ENCODE measurements around the gene LIPM. TPM values are rescaled to one million over a fixed set of nuclear protein-coding genes. Genes with fewer than 3 reads are reported as not detected.

Gene LIPM
- polyA plus RNA-seq, 1 donor (not counting 4 experiments of a cell fraction or from before 2014, with no cell fraction given): 0.67 TPM

DNA sequence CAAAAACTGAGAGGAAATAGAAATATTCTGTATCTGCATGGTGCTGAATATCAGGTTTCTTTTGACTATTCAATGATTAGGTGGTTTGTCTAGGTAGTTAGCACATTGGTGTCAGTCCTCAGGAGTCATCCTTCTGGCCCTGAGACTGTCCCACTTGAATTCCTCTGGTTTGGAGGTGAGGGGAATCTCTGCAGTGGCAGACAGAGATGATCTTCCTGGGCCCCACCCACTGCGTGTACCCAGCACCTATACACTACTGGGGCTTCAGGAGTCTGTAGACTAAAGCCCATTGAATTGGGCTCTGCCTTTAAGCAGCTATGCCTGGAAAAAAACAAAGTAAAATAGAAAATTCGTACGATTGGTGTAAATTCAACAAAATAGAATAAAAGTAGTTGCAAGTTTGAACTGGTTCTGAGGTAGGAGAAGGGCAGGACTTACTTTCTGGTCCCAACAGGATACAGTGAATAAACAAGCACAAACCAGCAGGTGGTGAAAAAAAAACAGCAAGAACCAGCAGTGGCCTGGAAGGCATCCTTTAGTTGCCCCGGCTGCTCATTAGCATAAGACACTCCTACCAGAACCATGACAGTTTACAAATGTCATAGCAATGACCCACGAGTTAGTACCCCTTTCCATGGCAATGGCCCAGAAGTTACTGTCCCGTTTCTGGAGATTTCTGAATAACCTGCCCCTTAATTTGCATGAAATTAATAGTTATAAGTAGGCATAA lies 1.7 kb downstream of the LIPM start:
- Histone ChIP-seq H3K36me3 (ENCODE audit: control insufficient read depth in 2 of 2, extremely low read depth in 1 of 2, insufficient read depth in 2 of 2, low read length in 2 of 2) (no peaks in the 10 kb centered on the region), H3K9ac (ENCODE audit: control insufficient read depth, extremely low read depth, insufficient read depth, low read length) (no peak overlapping the region), H3K9me3 (ENCODE audit: control insufficient read depth, low read depth, low read length) (no peaks in the 10 kb centered on the region), H3K27me3 (ENCODE audit: control insufficient read depth, extremely low read depth, insufficient read depth, low read length) (no peaks in the 10 kb centered on the region), H3K79me2 (ENCODE audit: control insufficient read depth, insufficient read depth, low read length) (no peaks in the 10 kb centered on the region), H3K4me1 (ENCODE audit: control insufficient read depth, extremely low read depth, insufficient read depth, low read length) (peaks cover 7% of the 10 kb centered on the region), H3K4me2 (ENCODE audit: control insufficient read depth, extremely low read depth, insufficient read depth, low read depth, low read length) (peak overlapping the region; percentile 20), H4K20me1 (ENCODE audit: control insufficient read depth, extremely low read depth, insufficient read depth, low read length) (no peaks in the 10 kb centered on the region), H3K27ac (ENCODE audit: control insufficient read depth, insufficient read depth, low read length) (no peak overlapping the region), H2AFZ (ENCODE audit: control insufficient read depth, low read length) (no peak overlapping the region), H3K4me3 (ENCODE audit: control insufficient read depth in 2 of 3, extremely low read depth in 1 of 3, insufficient read depth in 2 of 3, low read depth in 1 of 3, low read length in 3 of 3) (no peak overlapping the region), H3K9me1 (ENCODE audit: control insufficient read depth, extremely low read depth, insufficient read depth, low read length) (no peaks in the 10 kb centered on the region)
- DNase-seq (ENCODE audit: low read depth, low spot score) (no peak), FAIRE-seq (peak; percentile 55)
- TF ChIP-seq, protein P1, sequence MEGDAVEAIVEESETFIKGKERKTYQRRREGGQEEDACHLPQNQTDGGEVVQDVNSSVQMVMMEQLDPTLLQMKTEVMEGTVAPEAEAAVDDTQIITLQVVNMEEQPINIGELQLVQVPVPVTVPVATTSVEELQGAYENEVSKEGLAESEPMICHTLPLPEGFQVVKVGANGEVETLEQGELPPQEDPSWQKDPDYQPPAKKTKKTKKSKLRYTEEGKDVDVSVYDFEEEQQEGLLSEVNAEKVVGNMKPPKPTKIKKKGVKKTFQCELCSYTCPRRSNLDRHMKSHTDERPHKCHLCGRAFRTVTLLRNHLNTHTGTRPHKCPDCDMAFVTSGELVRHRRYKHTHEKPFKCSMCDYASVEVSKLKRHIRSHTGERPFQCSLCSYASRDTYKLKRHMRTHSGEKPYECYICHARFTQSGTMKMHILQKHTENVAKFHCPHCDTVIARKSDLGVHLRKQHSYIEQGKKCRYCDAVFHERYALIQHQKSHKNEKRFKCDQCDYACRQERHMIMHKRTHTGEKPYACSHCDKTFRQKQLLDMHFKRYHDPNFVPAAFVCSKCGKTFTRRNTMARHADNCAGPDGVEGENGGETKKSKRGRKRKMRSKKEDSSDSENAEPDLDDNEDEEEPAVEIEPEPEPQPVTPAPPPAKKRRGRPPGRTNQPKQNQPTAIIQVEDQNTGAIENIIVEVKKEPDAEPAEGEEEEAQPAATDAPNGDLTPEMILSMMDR (optimal IDR thresholded peaks at IDR 0.05 in 1 of 3, IDR thresholded peaks at IDR 0.05 in 1 of 3, conservative IDR thresholded peaks at IDR 0.05 in 1 of 3; ENCODE audit: extremely low read depth in 1 of 3, insufficient read depth in 2 of 3, low read length in 3 of 3): no peak
- TF ChIP-seq EZH2 (IDR thresholded peaks at IDR 0.05; ENCODE audit: low read length): no peak
- dilution Hi-C loops (cut with MboI; ENCODE audit: extremely low pct_ligation_motif_present, low sequenced_read_pairs): no loop called here

DNA sequence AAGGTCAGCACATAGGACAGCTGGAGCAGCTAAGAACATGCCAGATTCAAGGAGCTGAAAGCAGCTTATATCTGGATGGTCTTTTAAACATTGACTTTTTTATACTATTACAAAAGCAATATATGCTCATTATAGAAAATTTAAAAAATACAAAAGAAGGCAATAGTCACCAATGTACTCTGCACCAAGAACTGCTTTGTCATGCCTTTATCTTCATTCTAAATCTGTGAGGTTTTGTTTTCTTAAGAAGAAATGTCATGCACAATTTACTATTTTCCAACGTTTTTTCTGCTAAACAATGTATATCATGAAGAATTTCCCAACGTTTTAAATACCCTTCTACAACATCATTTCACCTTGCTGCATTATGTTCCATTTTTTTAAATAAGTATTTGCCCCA lies 2.8 kb downstream of the LIPM start:
- Histone ChIP-seq H3K9ac (ENCODE audit: control insufficient read depth, extremely low read depth, insufficient read depth, low read length) (no peak overlapping the region), H3K27ac (ENCODE audit: control insufficient read depth, insufficient read depth, low read length) (no peak overlapping the region), H3K4me1 (ENCODE audit: control insufficient read depth, extremely low read depth, insufficient read depth, low read length) (peaks cover 14% of the 10 kb centered on the region), H4K20me1 (ENCODE audit: control insufficient read depth, extremely low read depth, insufficient read depth, low read length) (no peaks in the 10 kb centered on the region), H3K4me3 (ENCODE audit: control insufficient read depth in 2 of 3, extremely low read depth in 1 of 3, insufficient read depth in 2 of 3, low read depth in 1 of 3, low read length in 3 of 3) (no peak overlapping the region), H2AFZ (ENCODE audit: control insufficient read depth, low read length) (no peak overlapping the region), H3K9me3 (ENCODE audit: control insufficient read depth, low read depth, low read length) (no peaks in the 10 kb centered on the region), H3K9me1 (ENCODE audit: control insufficient read depth, extremely low read depth, insufficient read depth, low read length) (no peaks in the 10 kb centered on the region), H3K36me3 (ENCODE audit: control insufficient read depth in 2 of 2, extremely low read depth in 1 of 2, insufficient read depth in 2 of 2, low read length in 2 of 2) (no peaks in the 10 kb centered on the region), H3K4me2 (ENCODE audit: control insufficient read depth, extremely low read depth, insufficient read depth, low read depth, low read length) (no peak overlapping the region), H3K79me2 (ENCODE audit: control insufficient read depth, insufficient read depth, low read length) (no peaks in the 10 kb centered on the region), H3K27me3 (ENCODE audit: control insufficient read depth, extremely low read depth, insufficient read depth, low read length) (no peaks in the 10 kb centered on the region)
- TF ChIP-seq, protein P1 (optimal IDR thresholded peaks at IDR 0.05 in 1 of 3, IDR thresholded peaks at IDR 0.05 in 1 of 3, conservative IDR thresholded peaks at IDR 0.05 in 1 of 3; ENCODE audit: extremely low read depth in 1 of 3, insufficient read depth in 2 of 3, low read length in 3 of 3): no peak
- no peak for TF ChIP-seq EZH2 (IDR thresholded peaks at IDR 0.05; ENCODE audit: low read length)
- DNase-seq (ENCODE audit: low read depth, low spot score) (no peak), FAIRE-seq (no peak)
- dilution Hi-C loops (cut with MboI; ENCODE audit: extremely low pct_ligation_motif_present, low sequenced_read_pairs): no loop called here

Data from keratinocyte (primary cell).